ENCODE data around the gene DPYD.

GRCh38 chr1:97824624-97825023 lies 96.2 kb downstream of the DPYD start:
- TF ChIP-seq CTCF (conservative IDR thresholded peaks at IDR 0.05 in 1 of 2, IDR thresholded peaks at IDR 0.05 in 1 of 2; ENCODE audit: extremely low read depth in 1 of 2, insufficient read depth in 1 of 2, low read depth in 1 of 2, low read length in 2 of 2) = no peak
- no peak for TF ChIP-seq EZH2 (IDR thresholded peaks at IDR 0.05; ENCODE audit: borderline replicate concordance, low read length)

All from mammary epithelial cell (primary cell).